Endothelial cell (in vitro differentiated cells): Measurements from ENCODE around the gene CRTAC1. TPM values are rescaled to one million over a fixed set of nuclear protein-coding genes. Genes with fewer than 3 reads are reported as not detected.

Experiments
- DNase-seq: peaks from one replicate; pipeline ENCODE4 v3.0.0; 2021; ENCODE audit warnings: low spot score
- H3K27ac Mint-ChIP-seq: one replicate; pipeline ENCODE4 v1.8.0; 2021; ENCODE audit warnings: mixed read lengths, inconsistent platforms; ENCODE audit not compliant: unreplicated experiment
- H3K27me3 Mint-ChIP-seq: one replicate; pipeline ENCODE4 v1.8.0; 2021; ENCODE audit warnings: mild to moderate bottlenecking, moderate library complexity, mixed read lengths, inconsistent platforms; ENCODE audit not compliant: unreplicated experiment
- H3K36me3 Mint-ChIP-seq: one replicate; pipeline ENCODE4 v1.8.0; 2021; ENCODE audit warnings: mild to moderate bottlenecking, low read depth, mixed read lengths, inconsistent platforms; ENCODE audit not compliant: unreplicated experiment
- H3K4me1 Mint-ChIP-seq: one replicate; pipeline ENCODE4 v1.8.0; 2021; ENCODE audit warnings: mild to moderate bottlenecking, mixed read lengths, inconsistent platforms; ENCODE audit not compliant: unreplicated experiment
- H3K4me3 Mint-ChIP-seq: one replicate; pipeline ENCODE4 v1.8.0; 2021; ENCODE audit warnings: mild to moderate bottlenecking, mixed read lengths, inconsistent platforms; ENCODE audit not compliant: unreplicated experiment
- H3K9me3 Mint-ChIP-seq: one replicate; pipeline ENCODE4 v1.8.0; 2021; ENCODE audit warnings: mixed read lengths, inconsistent platforms; ENCODE audit not compliant: unreplicated experiment
- total RNA-seq: library from RNA; stranded (reverse); fragmentation: NEBNext Ultra II Directional; extraction: Animal tissue kit (Norgen Biotek cat#: 25700); gene quantifications from one replicate; pipeline ENCODE4 v1.2.1, GENCODE V29; 2021; ENCODE audit not compliant: unreplicated experiment
- TF ChIP-seq, protein P1 (sequence below): fragments of 200-600 bp; sonication (generic); IDR thresholded peaks from one replicate; pipeline ENCODE4 v1.5.0; 2021; ENCODE audit warnings: antibody characterized with exemption; ENCODE audit not compliant: unreplicated experiment

Gene CRTAC1
- total RNA-seq, 1 donor from 2014 or later: 37.3 TPM

GRCh38 chr10:97975598-97975997 is 54.8 kb downstream of the CRTAC1 start:
- Mint-ChIP-seq H3K27me3 (peaks cover 11% of the 10 kb centered on the region), H3K27ac (no peak overlapping the region), H3K36me3 (no peaks in the 10 kb centered on the region), H3K9me3 (no peaks in the 10 kb centered on the region), H3K4me3 (no peak overlapping the region), H3K4me1 (peaks cover 11% of the 10 kb centered on the region)
- no peak for DNase-seq
- TF ChIP-seq, protein P1, sequence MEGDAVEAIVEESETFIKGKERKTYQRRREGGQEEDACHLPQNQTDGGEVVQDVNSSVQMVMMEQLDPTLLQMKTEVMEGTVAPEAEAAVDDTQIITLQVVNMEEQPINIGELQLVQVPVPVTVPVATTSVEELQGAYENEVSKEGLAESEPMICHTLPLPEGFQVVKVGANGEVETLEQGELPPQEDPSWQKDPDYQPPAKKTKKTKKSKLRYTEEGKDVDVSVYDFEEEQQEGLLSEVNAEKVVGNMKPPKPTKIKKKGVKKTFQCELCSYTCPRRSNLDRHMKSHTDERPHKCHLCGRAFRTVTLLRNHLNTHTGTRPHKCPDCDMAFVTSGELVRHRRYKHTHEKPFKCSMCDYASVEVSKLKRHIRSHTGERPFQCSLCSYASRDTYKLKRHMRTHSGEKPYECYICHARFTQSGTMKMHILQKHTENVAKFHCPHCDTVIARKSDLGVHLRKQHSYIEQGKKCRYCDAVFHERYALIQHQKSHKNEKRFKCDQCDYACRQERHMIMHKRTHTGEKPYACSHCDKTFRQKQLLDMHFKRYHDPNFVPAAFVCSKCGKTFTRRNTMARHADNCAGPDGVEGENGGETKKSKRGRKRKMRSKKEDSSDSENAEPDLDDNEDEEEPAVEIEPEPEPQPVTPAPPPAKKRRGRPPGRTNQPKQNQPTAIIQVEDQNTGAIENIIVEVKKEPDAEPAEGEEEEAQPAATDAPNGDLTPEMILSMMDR: no peak

DNA sequence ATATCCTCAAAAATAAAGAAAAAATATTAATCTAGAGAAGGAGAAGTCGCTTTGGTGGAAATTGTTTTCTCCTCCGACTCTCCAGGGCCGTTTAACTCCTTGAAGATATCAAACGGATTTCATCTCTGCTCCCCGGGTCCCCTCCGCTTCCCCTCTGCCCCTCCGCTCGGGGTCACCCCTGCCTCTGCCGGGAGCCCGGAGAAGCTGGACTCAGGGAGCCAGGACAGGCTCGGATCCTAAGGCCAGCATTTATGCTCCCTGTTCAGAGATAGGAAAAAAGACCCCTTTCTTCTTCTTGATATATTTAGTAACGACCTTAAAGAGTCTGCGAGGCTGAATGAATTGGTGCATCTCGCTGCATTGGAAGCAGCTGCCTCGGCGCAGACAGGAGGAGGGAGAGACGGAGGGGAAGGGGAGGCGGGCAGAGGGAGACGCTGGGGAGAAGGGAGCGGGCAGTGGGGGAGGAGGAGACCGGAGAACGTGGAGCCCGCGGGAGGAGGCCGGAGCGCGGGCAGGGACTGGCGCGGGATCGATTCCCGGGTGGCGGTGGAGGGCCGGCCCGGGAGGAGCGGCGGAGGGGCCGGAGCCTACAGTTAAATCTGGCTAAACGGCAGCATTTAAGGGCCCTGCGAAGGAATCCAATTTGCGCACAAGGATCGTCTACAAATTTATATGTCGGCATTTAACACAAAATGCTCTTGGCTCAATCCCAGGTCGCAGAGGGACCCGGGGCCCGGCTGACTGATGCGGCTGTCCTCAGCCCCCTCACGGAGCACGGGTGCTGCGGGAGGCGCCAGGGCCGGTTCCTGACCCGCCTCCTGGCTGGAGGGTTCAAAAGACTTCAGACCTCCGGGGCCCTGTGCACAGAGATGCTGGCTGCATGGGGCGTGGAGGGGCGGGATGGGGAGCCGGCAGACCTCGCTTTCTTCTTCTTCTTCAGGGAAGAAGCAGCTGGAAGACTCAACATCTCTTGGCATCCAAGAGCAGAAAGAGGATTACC is 55.6 kb downstream of the CRTAC1 start:
- TF ChIP-seq, protein P1: no peak
- H3K36me3 Mint-ChIP-seq: no peaks in the 10 kb centered on the region
- H3K4me3 Mint-ChIP-seq: no peak overlapping the region
- peaks cover 13% of the 10 kb centered on the region for H3K27me3 Mint-ChIP-seq
- peaks cover 9% of the 10 kb centered on the region for H3K4me1 Mint-ChIP-seq
- no peaks in the 10 kb centered on the region for H3K9me3 Mint-ChIP-seq
- peak; percentile 19 for DNase-seq
- H3K27ac Mint-ChIP-seq: no peak overlapping the region

DNA sequence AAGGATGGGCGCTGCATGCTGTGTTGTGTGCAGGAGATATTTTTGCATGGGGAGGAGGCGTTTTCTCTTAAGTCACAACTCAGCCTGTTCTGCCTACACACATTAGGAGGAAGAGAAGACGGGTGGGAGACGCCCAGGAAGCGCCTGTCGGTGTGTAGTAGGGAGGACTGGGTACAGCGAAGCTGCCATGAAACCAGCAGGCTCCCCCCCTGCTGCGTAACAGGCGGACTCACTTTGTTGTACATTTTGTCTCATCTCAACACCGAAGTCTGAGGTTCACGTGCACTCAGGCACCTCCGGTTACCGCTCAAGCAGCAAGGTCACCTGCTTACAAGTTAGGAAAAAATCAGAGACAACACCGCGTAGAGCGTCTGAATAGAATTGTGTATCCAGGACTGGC is 56.3 kb downstream of the CRTAC1 start:
- DNase-seq: no peak
- Mint-ChIP-seq H3K4me1 (peaks cover 9% of the 10 kb centered on the region), H3K4me3 (no peak overlapping the region), H3K9me3 (no peaks in the 10 kb centered on the region), H3K27ac (no peak overlapping the region), H3K36me3 (no peaks in the 10 kb centered on the region), H3K27me3 (peaks cover 13% of the 10 kb centered on the region)
- TF ChIP-seq, protein P1: no peak

DNA sequence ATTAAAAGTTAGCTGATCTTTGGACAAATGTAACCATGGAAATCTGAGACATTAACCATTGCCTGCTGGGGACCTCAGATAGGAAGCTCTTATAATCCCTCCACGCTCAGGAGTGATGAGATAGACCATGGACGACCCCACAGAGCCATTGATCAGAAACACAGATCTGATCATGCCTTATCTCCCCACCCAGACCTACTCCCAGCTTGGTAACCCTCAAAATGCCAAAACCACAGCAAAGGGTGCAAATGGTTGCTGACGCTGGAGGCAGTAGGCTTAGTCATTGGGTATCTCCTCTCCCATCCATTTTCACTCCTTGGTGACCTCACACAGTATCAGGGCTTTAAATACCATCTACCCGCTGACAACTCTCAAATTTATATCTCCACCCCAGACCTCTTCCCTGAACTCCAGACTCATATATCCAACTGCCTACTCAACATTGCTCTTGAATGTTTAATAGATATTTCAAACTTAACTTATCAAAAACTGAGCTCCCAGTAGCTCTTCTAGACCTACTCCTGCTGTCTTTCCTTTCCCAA is 60.8 kb downstream of the CRTAC1 start:
- Mint-ChIP-seq H3K4me3 (no peak overlapping the region), H3K27me3 (peaks cover 6% of the 10 kb centered on the region), H3K36me3 (no peaks in the 10 kb centered on the region), H3K27ac (no peak overlapping the region), H3K4me1 (peaks cover 9% of the 10 kb centered on the region), H3K9me3 (no peaks in the 10 kb centered on the region)
- DNase-seq: no peak
- TF ChIP-seq, protein P1: no peak

GRCh38 chr10:97964748-97965147 is 65.7 kb downstream of the CRTAC1 start:
- Mint-ChIP-seq H3K27ac (no peak overlapping the region), H3K4me1 (no peaks in the 10 kb centered on the region), H3K27me3 (no peaks in the 10 kb centered on the region), H3K9me3 (no peaks in the 10 kb centered on the region), H3K36me3 (no peaks in the 10 kb centered on the region), H3K4me3 (no peak overlapping the region)
- DNase-seq: no peak
- TF ChIP-seq, protein P1: no peak
